ENCODE measurements around the gene CDH4. TPM values are rescaled to one million over a fixed set of nuclear protein-coding genes. Genes with fewer than 3 reads are reported as not detected.

CDH4 gene
- polyA plus RNA-seq, 1 donor (not counting 4 experiments of a cell fraction or from before 2014, with no cell fraction given): 2.2 TPM

DNA sequence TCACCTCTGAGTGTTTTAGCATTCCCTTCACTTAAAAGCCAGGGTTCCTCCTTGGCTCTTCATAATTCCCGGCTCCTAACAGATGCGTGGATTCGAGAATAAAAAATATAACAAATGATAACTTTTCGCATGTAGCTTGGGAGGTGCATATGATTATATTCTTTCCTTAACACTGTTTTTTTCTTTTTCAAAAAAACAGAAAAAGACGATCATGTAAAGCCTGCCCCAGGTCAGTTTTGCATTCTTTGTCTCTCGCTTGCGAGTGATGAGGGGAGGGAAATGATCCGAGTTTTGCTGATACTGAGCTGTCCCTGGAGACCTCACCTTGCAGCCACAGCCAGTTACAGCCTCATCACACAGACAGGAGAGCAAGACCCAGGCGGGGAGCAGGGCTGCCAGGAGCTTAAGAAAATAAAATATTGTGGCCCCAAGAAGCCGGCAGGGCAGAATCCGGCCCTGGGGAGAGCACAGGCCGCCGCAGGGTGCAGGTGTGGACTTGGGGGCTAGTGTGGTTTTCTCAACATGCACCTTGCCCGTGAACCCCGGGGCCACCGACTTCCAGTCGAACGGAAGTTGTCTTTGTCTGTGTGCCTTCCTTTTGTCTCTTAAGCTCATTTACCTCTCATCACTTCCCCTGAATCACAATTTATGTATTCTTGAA is 511.8 kb downstream of the CDH4 start:
- no peak overlapping the region for H2AFZ ChIP-seq (ENCODE audit: control insufficient read depth, low read length)
- FAIRE-seq (no peak), DNase-seq (ENCODE audit: low read depth, low spot score) (no peak)
- no peak overlapping the region for H3K4me3 ChIP-seq (ENCODE audit: control insufficient read depth in 2 of 3, extremely low read depth in 1 of 3, insufficient read depth in 2 of 3, low read depth in 1 of 3, low read length in 3 of 3)
- no peak overlapping the region for H3K9ac ChIP-seq (ENCODE audit: control insufficient read depth, extremely low read depth, insufficient read depth, low read length)
- H3K79me2 ChIP-seq (ENCODE audit: control insufficient read depth, insufficient read depth, low read length): no peaks in the 10 kb centered on the region
- dilution Hi-C loops (cut with MboI; ENCODE audit: extremely low pct_ligation_motif_present, low sequenced_read_pairs): no loop called here
- peaks cover 18% of the 10 kb centered on the region for H3K27me3 ChIP-seq (ENCODE audit: control insufficient read depth, extremely low read depth, insufficient read depth, low read length)
- H3K9me1 ChIP-seq (ENCODE audit: control insufficient read depth, extremely low read depth, insufficient read depth, low read length): no peaks in the 10 kb centered on the region
- H4K20me1 ChIP-seq (ENCODE audit: control insufficient read depth, extremely low read depth, insufficient read depth, low read length): peaks cover under 1% of the 10 kb centered on the region
- H3K4me2 ChIP-seq (ENCODE audit: control insufficient read depth, extremely low read depth, insufficient read depth, low read depth, low read length): no peak overlapping the region
- no peaks in the 10 kb centered on the region for H3K36me3 ChIP-seq (ENCODE audit: control insufficient read depth in 2 of 2, extremely low read depth in 1 of 2, insufficient read depth in 2 of 2, low read length in 2 of 2)
- H3K4me1 ChIP-seq (ENCODE audit: control insufficient read depth, extremely low read depth, insufficient read depth, low read length): no peaks in the 10 kb centered on the region
- H3K27ac ChIP-seq (ENCODE audit: control insufficient read depth, insufficient read depth, low read length): no peak overlapping the region
- TF ChIP-seq CTCF (optimal IDR thresholded peaks at IDR 0.05 in 1 of 3, IDR thresholded peaks at IDR 0.05 in 1 of 3, conservative IDR thresholded peaks at IDR 0.05 in 1 of 3; ENCODE audit: extremely low read depth in 1 of 3, insufficient read depth in 2 of 3, low read length in 3 of 3): no peak
- no peak for TF ChIP-seq EZH2 (IDR thresholded peaks at IDR 0.05; ENCODE audit: low read length)
- no peaks in the 10 kb centered on the region for H3K9me3 ChIP-seq (ENCODE audit: control insufficient read depth, low read depth, low read length)

DNA sequence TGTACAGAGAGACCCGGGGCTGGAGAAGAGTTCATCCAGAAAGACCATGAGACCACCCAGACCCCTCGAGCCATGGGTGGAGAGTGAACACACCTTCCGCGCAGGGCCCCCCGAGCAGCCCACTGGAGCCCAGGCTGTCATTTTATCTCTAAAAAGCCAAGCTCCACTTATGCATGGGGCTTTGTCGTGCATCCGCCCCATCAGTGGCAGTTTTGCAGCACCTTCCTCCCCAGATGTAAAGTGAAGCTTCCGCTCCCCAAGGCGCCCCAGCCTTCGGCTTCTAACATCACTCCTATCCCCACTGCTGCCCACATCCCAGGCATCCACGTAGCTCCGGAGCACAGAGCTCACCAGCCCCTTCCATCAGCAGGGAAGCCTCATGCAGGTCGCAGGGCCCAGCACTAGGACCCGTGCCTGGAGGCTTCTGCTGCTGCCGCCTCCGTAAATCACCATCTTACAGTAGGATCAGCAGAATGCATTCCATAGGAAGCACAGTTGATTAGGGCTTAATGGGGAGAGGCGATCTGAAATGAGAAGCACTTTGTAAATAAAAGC is 512.5 kb downstream of the CDH4 start:
- TF ChIP-seq EZH2 (IDR thresholded peaks at IDR 0.05; ENCODE audit: low read length): no peak
- TF ChIP-seq CTCF (optimal IDR thresholded peaks at IDR 0.05 in 1 of 3, IDR thresholded peaks at IDR 0.05 in 1 of 3, conservative IDR thresholded peaks at IDR 0.05 in 1 of 3; ENCODE audit: extremely low read depth in 1 of 3, insufficient read depth in 2 of 3, low read length in 3 of 3): no peak
- peaks cover 21% of the 10 kb centered on the region for H3K27me3 ChIP-seq (ENCODE audit: control insufficient read depth, extremely low read depth, insufficient read depth, low read length)

More for the DNA sequence above, 512.5 kb downstream of the CDH4 start:
- Histone ChIP-seq H4K20me1 (ENCODE audit: control insufficient read depth, extremely low read depth, insufficient read depth, low read length) (no peaks in the 10 kb centered on the region), H3K9ac (ENCODE audit: control insufficient read depth, extremely low read depth, insufficient read depth, low read length) (no peak overlapping the region), H3K4me2 (ENCODE audit: control insufficient read depth, extremely low read depth, insufficient read depth, low read depth, low read length) (no peak overlapping the region), H3K4me1 (ENCODE audit: control insufficient read depth, extremely low read depth, insufficient read depth, low read length) (no peaks in the 10 kb centered on the region), H3K9me3 (ENCODE audit: control insufficient read depth, low read depth, low read length) (no peaks in the 10 kb centered on the region), H3K4me3 (ENCODE audit: control insufficient read depth in 2 of 3, extremely low read depth in 1 of 3, insufficient read depth in 2 of 3, low read depth in 1 of 3, low read length in 3 of 3) (no peak overlapping the region), H2AFZ (ENCODE audit: control insufficient read depth, low read length) (no peak overlapping the region), H3K79me2 (ENCODE audit: control insufficient read depth, insufficient read depth, low read length) (no peaks in the 10 kb centered on the region), H3K36me3 (ENCODE audit: control insufficient read depth in 2 of 2, extremely low read depth in 1 of 2, insufficient read depth in 2 of 2, low read length in 2 of 2) (no peaks in the 10 kb centered on the region), H3K9me1 (ENCODE audit: control insufficient read depth, extremely low read depth, insufficient read depth, low read length) (no peaks in the 10 kb centered on the region), H3K27ac (ENCODE audit: control insufficient read depth, insufficient read depth, low read length) (no peak overlapping the region)
- dilution Hi-C loops (cut with MboI; ENCODE audit: extremely low pct_ligation_motif_present, low sequenced_read_pairs): no loop called here
- FAIRE-seq: no peak
- DNase-seq (ENCODE audit: low read depth, low spot score): no peak

Data from keratinocyte (primary cell).